ENCODE results near the gene BORCS8.
"Not testable (repeated sequence)": the region's sequence is repeated elsewhere in the genome, so short reads cannot be mapped to it uniquely, and the experiment has no call there.

BORCS8 gene

DNA sequence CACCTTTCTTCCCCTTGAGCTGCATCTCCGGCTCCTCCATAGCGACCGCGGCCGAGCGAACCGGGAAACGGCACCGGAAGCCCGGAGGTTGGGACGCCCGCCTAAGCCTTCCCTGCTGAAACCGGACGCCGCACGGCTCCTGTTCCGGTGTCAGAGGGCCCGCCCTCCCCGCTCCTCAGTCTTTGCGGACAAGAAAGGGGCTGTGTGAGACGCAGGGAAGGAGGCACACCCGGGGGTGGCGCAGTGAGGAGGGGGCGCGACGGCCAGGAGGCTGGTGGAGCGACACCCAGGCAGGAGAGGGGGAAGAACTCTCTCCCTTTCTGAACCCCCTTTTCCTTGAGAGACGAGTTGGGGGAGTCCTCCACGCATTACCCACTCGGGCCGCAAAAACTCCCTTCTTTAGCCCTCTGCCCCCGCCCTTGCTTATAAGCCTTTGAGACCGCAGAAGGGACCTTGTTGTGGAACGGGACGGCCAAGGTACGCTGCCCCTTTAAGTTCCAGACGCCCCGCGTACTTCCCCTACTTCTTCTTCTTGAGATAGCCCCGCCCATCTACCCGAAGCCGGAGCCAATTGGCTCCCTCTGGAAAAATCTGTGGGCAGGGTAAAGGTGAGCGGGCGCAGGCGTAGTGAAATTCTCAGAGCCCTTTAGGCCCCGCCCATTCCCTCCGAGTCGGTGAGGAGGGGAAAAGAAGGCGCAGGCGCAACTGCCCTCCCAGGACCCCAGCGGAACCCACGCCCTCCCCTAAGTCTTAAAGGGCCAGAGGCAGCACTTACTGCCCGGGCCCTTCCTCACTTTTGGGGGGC lies at the start of gene BORCS8, which contains the start of gene RFXANK:
Gene BORCS8, minus strand, starts transcription at position 75 of the 805 bp plus-strand sequence. Its CDS starts 35 bp downstream, at position 40.
Gene RFXANK, plus strand, starts transcription at position 181 of the 805 bp plus-strand sequence. CDS start 1,689 bp downstream, outside the sequence.
- peak; percentile 94 to 98 (median 98) for DNase-seq (ENCODE audit: low read depth in 3 of 3)

DNA sequence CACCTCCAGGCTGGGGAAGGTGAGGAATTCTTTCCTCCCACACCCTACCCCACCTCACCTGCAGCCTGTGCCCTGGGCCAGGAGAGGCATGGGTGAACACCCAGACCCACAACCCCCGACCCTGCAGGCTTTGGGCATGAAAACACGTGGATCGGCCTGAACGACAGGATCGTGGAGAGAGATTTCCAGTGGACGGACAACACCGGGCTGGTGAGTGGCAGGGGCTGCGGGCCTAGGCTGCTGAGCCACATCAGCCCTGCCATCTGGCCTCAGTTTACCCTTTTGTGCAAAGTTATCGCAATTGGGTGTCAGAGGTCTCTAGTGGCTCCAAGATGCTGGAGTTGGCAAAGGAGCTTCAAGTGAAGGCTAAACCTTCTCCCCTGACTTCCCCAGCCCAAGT lies 48.5 kb upstream of the BORCS8 start:
- no peak for DNase-seq (ENCODE audit: low read depth in 3 of 3)

DNA sequence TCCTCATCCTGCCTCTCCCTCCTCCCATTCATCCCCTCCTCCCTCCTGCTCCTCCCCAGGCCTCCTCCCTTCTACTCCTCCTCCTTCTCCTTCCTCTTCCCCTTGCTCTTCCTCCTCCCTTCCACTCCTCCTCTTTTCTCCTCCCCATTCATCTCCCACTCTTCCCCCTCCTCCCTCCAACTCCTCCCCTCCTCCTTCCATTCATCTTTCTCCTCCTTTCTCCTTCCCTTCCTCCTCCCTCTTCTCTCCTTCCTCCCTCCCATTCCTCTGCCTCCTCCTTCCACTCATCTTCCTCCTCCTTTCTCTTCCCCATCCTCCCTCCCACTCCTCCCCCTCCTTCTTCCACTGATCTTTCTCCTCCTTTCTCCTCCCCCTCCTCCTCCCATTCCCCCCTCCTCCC lies 47.7 kb upstream of the BORCS8 start:
- DNase-seq (ENCODE audit: low read depth in 3 of 3) = no peak

DNA sequence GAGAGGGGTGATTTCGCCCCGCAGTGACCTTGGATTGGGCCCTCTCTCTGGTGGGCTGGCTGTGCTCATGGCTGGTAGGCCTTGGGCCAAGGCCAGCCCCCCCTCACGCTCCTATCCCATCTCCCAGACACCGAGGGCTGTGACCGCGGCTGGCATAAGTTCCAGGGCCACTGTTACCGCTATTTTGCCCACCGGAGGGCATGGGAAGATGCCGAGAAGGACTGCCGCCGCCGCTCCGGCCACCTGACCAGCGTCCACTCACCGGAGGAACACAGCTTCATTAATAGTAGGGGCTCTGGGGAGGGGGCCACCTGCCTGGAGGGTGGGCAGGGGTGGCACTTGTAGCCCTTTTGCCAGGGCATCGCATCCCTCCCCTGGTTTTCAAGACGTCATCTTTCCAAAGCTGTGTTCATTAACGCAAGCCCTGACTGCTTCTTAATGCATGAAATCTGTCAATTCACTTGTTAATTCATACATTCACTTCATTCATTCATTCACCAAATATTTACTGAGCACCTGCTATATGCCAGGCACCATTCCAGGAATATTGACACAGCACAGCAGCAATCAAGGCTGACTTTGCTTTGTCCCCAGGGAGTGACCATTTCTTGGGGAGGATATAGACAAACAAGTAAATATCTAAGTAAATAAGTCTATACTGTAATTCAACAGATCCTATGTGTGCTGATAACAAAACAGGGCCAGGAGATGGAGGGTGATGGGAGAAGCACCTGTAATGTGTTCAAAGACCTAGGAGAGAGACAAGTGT lies 46.4 kb upstream of the BORCS8 start:
- DNase-seq (ENCODE audit: low read depth in 3 of 3) = no peak

DNA sequence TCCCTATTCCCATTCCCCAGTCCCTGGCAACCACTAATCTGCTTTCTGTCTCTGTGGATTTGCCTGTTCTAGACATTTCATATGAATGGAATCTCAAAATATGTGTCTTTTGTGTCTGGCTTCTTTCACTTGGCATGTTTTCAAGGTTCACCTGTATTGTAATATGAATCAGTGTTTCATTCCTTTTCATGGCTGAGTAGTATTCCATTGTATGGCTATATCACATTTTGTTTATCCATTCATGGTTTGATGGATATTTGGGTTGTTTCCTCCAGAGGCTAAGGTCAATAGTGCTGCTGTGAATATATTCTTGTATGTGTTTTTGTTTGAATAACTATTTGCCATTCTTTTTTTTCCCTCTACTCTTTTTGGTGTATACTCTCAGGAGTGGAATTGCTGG lies 44.2 kb upstream of the BORCS8 start:
- DNase-seq (ENCODE audit: low read depth in 3 of 3) = no peak

DNA sequence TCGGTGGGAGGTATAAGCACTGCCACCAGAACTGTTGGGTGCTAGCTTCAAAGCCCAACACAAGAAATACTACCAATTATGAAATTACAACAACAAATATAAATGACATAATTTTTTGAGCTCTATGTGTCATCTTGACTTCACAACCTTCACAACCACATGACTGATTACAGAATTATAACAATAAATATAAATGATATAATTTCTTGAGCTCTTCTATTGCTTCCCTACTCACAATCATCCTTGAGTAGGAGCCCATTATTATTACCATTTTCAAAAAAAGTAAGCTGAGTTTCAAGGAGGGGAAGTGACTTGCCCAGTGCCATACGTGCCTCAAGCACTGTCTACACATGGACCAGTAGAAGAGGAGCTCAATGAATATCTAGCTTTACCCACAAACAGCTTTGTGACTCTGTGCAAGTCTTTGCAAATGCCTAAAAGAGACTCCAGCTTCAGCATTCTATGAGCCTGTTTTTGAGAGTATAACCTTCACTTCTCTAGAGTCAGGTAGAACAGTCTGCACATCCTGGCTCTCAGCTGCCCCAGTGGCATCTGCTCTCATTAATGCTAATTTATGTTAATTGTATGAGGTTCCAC lies 42.4 kb upstream of the BORCS8 start:
- no peak for DNase-seq (ENCODE audit: low read depth in 3 of 3)

DNA sequence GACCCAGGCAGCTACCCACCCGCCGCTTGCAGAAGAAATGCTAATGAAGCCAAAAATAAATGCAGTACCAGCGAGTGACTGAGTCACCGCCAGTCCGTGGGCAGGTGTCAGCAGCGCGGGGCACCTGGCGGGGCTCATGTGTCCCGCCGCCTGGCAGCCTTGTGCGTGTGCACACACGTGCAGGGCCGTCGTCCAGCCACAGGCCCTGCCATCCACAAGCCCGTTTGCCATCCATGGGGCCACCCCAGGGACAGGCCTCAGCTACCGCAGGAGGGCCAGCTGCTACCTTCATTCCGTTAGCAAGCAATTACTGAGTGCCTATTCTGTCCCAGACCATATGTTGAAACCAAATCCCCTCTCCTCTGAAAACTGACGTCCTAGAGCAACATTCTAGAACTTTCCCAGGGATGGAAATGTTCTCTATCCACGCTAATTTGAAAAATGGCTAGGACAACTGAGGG lies 40.3 kb upstream of the BORCS8 start:
- no peak for DNase-seq (ENCODE audit: low read depth in 3 of 3)

DNA sequence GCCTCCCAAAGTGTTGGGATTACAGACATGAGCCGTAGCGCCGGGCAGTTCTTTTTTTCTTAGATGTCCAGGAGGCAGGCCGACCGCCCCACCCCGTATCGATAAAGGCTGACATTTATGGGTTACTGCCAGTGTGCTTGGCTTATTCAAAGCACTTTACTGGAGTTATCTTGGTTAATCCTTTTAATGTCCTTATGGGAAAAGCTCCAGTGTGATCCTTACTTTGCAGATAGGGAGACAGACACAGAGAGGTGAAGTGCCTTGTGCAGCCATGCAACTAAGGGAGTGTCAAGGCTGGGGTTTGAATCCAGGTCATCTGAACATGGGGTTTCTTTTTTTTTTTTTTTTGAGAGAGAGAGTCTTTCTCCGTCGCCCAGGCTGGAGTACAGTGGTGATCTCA lies 39.0 kb upstream of the BORCS8 start:
- DNase-seq (ENCODE audit: low read depth in 3 of 3) = no peak

DNA sequence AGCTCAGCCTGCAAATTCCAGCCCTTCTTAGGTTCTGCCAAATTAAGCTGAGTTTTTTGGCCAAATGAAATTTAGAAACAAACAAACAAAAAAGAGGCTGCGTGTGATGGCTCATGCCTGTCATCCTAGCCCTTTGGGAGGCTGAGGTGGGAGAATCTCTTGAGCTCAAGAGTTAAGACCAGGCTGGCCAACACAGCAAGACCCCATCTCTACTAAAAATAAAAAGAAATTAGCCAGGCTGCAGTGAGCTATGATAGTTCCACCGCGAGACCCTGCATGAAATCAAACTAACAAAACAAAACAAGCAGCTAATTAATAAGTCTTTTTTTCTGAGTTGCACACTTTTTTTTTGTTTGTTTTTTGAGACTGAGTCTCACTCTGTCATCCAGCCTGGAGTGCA lies 37.7 kb upstream of the BORCS8 start:
- DNase-seq (ENCODE audit: low read depth in 3 of 3) = no peak

DNA sequence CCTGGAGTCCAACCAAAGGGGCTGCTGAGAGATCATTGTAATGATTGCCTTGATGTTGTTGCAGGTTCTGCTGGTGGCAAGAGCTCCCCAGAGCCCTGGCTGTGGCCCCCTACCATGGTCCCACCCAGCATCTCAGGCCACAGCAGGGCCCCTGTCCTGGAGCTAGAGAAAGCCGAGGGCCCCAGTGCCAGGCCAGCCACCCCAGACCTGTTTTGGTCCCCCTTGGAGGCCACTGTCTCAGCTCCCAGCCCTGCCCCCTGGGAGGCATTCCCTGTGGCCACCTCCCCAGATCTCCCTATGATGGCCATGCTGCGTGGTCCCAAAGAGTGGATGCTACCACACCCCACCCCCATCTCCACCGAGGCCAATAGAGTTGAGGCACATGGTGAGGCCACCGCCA lies 35.3 kb upstream of the BORCS8 start:
- no peak for DNase-seq (ENCODE audit: low read depth in 3 of 3)

DNA sequence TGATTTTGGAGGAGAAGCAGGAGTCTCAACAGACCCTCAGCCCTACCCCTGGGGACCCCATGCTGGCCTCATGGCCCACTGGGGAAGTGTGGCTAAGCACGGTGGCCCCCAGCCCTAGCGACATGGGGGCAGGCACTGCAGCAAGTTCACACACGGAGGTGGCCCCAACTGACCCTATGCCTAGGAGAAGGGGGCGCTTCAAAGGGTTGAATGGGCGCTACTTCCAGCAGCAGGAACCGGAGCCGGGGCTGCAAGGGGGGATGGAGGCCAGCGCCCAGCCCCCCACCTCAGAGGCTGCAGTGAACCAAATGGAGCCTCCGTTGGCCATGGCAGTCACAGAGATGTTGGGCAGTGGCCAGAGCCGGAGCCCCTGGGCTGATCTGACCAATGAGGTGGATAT lies 34.7 kb upstream of the BORCS8 start:
- no peak for DNase-seq (ENCODE audit: low read depth in 3 of 3)

DNA sequence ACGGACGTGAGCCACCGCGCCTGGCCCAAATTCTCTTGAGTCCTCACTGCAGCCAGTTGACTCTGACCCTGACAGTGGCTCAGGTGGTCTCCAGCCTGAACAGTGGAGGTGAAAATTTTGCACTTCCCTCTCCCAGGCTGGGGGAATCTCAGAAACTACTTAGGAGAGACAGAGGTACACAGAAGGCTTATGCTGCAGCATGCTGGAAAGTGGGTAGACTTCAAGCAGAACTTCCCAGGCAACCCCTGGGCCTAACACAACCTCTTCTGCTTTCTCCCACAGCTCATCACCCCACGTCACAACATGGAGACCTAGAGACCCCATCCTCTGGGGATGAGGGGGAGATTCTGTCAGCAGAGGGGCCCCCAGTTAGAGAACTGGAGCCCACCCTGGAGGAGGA lies 34.3 kb upstream of the BORCS8 start:
- no peak for DNase-seq (ENCODE audit: low read depth in 3 of 3)

DNA sequence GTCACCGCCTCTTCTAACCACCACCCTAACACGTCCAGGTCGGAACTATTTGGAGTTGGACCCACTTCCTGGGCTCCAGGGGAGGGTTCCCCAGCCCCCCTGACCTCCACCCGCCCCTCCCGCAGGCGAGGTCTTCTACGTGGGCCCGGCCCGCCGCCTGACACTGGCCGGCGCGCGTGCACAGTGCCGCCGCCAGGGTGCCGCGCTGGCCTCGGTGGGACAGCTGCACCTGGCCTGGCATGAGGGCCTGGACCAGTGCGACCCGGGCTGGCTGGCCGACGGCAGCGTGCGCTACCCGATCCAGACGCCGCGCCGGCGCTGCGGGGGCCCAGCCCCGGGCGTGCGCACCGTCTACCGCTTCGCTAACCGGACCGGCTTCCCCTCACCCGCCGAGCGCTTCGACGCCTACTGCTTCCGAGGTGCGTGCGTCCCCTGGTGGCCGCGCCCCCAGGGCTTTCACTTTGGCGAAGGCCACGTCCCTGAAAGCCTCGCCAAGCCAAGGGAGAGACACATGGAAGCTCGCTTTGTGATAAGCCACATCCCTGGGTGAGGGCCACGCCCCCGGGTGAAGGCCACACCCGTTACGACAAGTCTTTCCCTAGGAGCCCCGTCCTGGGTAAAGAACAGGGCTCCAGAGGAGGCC lies 33.0 kb upstream of the BORCS8 start:
- DNase-seq (ENCODE audit: low read depth in 3 of 3) = peak; percentile 47 to 65 (median 57)

DNA sequence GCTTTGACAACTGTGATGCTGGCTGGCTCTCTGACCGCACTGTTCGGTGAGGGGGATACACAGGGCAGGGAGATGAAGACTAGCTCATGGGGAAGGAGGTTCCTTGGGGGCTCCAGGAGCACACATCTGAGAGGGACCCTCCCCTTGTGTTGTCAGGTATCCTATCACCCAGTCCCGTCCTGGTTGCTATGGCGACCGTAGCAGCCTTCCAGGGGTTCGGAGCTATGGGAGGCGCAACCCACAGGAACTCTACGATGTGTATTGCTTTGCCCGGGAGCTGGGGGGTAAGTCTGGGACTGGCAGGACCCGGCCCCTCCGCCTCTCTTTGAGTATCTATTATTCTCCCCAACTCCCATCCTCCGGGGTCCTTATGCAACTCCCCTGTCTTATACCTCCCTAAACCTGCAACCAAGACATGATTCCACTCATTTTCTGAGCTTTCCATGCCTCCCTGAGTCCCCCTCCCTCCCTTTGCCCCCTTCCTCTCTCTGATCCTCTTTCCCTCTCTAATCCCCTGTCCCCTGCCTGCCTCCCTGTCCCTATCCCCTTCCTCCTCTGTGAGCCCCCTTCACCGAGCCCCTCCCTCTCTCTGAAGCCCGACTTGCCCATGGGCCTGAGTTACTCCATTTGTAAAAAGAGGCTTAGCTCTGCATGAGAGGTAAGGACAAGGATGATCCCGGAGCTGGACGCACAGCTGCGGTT lies 32.3 kb upstream of the BORCS8 start:
- no peak for DNase-seq (ENCODE audit: low read depth in 3 of 3)

DNA sequence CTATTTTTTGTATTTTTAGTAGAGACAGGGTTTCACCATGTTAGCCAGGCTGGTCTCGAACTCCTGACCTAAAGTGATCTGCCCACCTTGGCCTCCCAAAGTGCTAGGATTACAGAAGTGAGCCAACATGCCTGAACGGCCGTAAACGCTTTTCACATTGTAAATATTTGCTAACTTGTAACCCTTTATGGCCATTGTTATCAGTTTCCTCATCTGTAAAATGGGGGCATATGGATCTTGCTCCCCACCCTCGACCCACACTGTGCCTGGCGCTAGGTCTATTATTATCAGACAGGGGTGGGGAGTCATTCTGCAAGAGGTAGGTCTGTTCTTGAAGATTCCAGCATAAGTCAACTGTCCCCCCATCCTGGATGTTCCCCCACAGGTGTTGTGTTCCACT lies 31.7 kb upstream of the BORCS8 start:
- no peak for DNase-seq (ENCODE audit: low read depth in 3 of 3)

DNA sequence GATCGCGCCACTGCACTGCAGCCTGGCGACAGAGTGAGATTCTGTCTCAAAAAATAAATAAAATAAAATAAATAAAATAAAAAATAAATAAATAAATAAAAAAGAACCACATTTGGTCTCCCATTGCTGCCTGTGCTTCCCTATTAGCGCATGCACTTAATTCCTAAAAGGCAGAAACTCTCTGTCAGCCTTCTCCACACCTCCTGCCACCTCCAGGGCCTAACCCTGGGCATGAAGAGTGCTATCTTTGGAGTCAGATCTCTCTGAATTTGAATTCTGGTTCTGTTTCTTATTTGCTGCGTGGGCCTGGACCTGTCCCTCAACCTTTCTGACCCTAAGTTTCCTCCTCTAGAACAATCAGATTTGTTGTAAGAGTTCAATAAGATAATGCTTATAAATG lies 31.1 kb upstream of the BORCS8 start:
- no peak for DNase-seq (ENCODE audit: low read depth in 3 of 3)

DNA sequence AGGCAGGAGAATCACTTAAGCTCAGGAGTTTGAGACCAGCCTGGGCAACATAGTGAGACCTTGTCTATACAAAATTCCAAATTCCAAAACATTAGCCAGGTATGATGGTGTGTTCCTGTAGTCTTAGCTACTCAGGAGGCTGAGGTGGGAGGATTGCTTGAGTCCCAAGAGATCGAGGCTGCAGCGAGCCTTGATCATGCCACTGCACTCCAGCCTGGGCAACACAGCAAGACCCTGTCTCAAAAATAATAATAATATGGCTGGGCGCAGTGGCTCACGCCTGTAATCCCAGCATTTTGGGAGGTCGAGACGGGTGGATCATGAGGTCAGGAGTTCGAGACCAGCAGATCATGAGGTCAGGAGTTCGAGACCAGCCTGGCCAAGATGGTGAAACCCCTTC lies 29.0 kb upstream of the BORCS8 start:
- DNase-seq (ENCODE audit: low read depth in 3 of 3) = not testable (repeated sequence)

DNA sequence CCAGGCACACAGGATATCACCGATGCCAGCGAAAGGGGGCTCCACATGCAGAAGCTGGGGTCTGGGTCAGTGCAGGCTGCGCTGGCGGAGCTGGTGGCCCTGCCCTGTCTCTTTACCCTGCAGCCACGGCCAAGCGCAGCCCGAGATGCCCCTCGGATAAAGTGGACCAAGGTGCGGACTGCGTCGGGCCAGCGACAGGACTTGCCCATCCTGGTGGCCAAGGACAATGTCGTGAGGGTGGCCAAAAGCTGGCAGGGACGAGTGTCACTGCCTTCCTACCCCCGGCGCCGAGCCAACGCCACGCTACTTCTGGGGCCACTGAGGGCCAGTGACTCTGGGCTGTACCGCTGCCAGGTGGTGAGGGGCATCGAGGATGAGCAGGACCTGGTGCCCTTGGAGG lies 27.0 kb upstream of the BORCS8 start:
- DNase-seq (ENCODE audit: low read depth in 3 of 3) = no peak

DNA sequence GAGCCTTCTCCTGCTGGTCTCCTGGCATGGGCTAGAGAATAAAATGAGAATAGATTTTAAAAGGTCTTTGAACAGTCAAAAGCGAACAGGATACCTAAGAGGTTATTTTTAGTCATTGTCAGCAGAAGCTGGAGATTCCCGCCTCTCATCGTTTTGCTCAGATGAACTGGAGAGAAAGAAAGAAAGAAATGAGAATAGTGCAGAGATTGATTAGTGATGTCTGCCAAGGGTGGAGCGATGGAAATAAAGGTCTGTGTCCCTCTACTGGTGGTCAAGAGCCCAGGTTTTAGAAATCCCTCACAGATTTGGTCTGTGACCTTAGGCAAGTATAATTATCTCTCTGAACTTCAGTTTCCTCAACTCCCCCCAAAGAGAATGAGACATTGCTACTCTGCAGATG lies 25.1 kb upstream of the BORCS8 start:
- DNase-seq (ENCODE audit: low read depth in 3 of 3) = no peak

DNA sequence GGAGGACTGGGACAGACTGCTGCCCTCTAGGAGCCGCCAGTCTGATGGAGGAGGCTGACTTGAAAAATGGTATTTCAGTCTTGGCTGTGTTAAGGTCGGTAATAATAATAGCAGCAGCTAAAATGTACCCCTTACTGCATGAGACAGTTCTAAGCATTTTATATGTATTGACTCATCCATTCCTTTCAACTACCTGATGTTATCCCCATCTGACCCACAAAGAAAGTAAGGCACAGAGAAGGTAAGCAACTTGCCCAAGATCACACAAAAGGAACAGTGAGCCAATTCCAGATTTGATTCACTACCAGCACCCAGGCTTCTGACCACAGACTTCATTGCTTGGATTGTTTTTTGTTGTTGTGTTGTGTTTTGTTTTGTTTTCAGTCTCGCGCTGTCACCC lies 23.8 kb upstream of the BORCS8 start:
- no peak for DNase-seq (ENCODE audit: low read depth in 3 of 3)

DNA sequence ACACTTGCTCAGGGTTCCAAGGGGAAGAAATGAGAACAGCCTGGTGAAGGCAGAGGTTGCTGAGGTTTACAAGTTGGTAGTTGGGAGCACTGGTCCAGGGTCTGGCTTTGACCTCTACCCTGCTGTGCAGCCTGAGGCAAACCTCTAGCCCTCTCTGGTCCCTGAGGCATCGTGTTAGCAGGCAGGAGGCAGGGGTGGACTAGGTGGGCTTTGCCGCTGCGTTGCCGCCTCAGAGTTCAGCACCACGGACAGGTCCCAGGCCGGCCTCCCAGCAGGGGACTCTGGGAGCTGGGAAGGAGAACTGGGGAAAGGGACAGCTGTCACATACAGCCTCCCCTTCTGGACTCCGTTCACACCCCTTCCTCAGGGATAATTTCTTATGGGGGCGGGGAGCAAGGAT lies 22.9 kb upstream of the BORCS8 start:
- DNase-seq (ENCODE audit: low read depth in 3 of 3) = no peak

DNA sequence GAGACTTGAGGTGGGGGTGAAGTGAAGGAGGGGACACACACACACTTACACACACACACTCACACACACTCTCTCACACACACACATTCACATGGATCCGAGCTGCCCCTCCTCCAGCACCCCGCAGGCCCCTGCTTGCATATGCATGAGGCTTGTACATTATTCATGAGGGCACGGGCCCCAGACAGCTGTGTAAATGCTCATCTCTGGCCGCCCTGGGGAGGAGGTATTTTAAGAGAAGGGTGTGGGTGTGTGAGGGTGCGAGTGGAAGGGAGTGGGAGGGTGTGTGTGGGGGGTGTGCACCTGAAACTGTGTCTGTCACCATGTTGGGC lies 22.2 kb upstream of the BORCS8 start:
- no peak for DNase-seq (ENCODE audit: low read depth in 3 of 3)

Measured in stimulated activated CD4-positive, alpha-beta T cell treated with anti-CD3 and anti-CD28 coated beads, TNF-alpha, amount 100 ng/mL, for 4 hours (primary cell).